DND-41 (cell line): ENCODE data around the gene WDR72.

Source experiments
- EZH2 ChIP-seq: IDR thresholded peaks from 3 replicates; pipeline ENCODE4 v1.6.1; 2012; ENCODE audit warnings: borderline replicate concordance, low read depth, mild to moderate bottlenecking, moderate library complexity, low read length, inconsistent platforms; ENCODE audit not compliant: severe bottlenecking
- TF ChIP-seq, protein P1 (sequence below): IDR thresholded peaks from 2 replicates; pipeline ENCODE4 v1.5.1; 2012; ENCODE audit warnings: borderline replicate concordance, low read length, moderate library complexity, mild to moderate bottlenecking; ENCODE audit not compliant: poor library complexity, severe bottlenecking; ENCODE audit errors: extremely low read depth

GRCh38 chr15:53534105-53534839 is 225.2 kb downstream of the WDR72 start:
- TF ChIP-seq, protein P1, sequence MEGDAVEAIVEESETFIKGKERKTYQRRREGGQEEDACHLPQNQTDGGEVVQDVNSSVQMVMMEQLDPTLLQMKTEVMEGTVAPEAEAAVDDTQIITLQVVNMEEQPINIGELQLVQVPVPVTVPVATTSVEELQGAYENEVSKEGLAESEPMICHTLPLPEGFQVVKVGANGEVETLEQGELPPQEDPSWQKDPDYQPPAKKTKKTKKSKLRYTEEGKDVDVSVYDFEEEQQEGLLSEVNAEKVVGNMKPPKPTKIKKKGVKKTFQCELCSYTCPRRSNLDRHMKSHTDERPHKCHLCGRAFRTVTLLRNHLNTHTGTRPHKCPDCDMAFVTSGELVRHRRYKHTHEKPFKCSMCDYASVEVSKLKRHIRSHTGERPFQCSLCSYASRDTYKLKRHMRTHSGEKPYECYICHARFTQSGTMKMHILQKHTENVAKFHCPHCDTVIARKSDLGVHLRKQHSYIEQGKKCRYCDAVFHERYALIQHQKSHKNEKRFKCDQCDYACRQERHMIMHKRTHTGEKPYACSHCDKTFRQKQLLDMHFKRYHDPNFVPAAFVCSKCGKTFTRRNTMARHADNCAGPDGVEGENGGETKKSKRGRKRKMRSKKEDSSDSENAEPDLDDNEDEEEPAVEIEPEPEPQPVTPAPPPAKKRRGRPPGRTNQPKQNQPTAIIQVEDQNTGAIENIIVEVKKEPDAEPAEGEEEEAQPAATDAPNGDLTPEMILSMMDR, result no peak
- no peak for TF ChIP-seq EZH2
